HG02870 (cell line): ENCODE results near the gene TPD52L2.
"Not testable (repeated sequence)": the region's sequence is repeated elsewhere in the genome, so short reads cannot be mapped to it uniquely, and the experiment has no call there.

Experiments
- ATAC-seq: cut with Tn5 transposase; IDR thresholded peaks from one replicate; pipeline ENCODE4 v1.9.1; 2021; ENCODE audit warnings: mild to moderate bottlenecking, moderate library complexity; ENCODE audit not compliant: unreplicated experiment

TPD52L2 gene

DNA sequence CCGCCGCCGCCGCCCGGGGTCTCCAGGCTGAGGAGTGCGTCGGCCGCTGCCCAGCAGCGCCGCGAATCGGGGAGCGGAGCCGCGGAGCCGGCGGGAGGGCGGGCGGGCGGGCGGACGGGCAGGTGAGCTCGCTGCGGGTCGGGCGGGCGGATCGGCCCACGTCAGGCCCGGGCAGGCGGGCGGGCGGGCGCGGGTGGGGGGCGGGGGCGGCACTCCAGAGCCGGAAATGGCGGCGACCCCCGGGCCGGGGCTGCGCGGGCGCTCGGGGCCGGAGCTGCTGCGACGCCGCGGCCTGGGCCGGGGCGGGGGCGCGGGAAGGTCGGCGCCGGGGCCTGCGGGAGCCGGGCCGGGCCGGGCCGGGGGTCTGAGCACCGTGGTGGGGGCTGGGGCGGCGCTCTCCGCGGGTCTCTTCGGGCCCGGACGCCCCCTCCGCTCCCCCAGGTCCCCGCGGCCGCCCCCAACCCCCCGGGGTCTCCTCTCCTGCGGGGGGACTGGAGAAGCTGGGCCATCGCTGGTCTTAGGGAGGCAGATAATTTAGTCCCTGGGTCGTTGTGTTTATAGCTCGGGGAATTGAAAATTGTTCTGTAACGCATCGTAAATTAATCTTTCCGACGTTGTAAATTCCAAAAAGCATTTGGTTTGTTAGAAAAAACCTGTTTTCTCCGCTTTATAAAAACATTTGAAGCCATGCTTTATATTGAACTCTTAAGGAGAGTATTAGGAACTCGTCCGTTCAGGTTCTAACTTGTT lies 30.3 kb downstream of the TPD52L2 start:
- no peak for ATAC-seq

DNA sequence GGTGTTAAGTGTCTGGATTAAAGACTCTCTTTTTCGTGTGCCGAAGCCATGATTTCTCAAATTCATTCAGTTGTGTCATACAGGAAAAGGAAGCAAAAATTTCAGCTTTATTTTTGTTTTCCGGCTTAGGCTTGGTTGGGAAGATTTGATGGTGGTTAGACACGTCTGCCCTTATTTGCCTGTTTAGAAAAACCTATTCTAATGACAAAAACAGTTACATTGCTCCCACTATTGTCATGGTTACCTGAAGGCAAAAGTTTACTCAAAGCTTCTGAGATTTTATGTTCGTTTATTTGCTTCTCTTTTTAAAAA lies 30.8 kb downstream of the TPD52L2 start:
- no peak for ATAC-seq

- ATAC-seq, result no peak
Observed at GRCh38 chr20:63896264-63897105, 31.4 kb downstream of the TPD52L2 start.

- no peak for ATAC-seq
Observed at GRCh38 chr20:63897978-63898561, 33.0 kb downstream of the TPD52L2 start.

- ATAC-seq, result no peak
Observed at GRCh38 chr20:63898882-63899558, 34.0 kb downstream of the TPD52L2 start.

DNA sequence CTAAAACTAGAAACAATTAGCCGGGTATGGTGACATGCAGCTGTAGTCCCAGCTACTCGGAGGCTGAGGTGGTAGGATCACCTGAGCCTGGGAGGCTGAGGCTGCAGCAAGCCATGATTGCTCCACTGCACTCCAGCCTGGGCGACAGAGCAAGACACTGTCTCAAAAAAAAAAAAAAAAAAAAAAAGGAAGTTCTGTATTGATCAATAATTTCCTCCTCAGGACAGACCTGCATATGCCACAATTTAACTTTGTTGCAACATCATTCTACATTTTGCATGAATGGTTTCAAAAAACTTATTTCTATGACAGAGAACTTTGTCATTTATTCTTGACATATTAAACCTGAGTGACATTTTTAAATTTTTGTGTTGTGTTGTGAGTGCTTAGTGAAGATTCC lies 35.3 kb downstream of the TPD52L2 start:
- ATAC-seq, result no peak

- ATAC-seq, result no peak
Observed at GRCh38 chr20:63903796-63904561, 38.9 kb downstream of the TPD52L2 start.

DNA sequence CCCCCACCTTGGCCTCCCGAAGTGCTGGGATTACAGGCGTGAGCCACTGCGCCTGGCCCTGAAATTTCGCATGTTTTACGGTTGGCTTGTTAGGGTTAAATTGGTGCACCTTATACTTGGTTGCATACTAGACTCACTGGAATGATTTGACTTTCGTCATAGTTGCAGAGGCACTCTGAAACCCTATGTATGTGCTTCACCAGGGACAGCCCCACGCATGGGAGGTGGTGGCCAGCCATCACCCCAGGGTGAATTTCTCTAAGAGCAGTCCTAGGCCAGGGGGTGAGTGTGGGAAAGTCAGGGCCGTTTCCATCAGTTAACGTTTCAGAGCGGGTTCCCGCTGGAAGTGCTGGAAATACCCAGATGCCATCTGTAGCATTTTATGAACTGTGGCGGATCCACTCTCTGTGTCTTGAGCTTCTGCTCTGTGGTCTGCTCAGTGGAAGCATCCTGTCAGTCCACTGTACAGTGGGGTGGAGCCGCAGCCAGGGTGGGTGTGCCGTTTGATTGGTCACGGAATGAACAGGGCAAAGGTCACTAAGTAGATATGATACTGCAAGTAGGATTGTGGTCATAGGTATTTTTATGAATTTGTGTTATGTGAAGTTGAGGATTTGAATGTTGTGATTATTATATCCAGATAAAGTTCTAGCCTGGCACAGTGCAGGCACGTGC lies 43.1 kb downstream of the TPD52L2 start:
- no peak for ATAC-seq

- ATAC-seq, result no peak
Observed at GRCh38 chr20:63911176-63911575, 46.1 kb downstream of the TPD52L2 start.

- no peak for ATAC-seq
Observed at GRCh38 chr20:63913768-63914167, 48.7 kb downstream of the TPD52L2 start.

DNA sequence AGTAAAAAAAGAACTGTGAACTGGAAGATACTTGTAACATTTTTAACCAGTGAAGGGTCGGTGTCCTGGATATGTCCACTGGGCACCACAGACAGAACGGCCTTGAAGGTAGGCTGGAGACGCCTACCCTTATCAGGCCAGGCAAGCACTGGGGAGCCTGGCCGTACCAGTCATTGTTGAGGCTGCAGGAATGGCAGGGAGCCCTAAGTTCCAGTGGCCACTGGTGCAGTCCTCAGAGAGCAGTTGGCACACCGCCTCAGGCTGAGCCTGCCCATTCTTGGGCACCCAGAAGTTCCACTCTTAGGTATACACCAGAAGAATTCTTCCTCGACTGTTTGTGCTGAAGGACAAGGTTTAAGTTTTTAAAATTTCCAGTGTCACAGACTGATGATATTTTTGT lies 50.4 kb downstream of the TPD52L2 start:
- ATAC-seq, result no peak

DNA sequence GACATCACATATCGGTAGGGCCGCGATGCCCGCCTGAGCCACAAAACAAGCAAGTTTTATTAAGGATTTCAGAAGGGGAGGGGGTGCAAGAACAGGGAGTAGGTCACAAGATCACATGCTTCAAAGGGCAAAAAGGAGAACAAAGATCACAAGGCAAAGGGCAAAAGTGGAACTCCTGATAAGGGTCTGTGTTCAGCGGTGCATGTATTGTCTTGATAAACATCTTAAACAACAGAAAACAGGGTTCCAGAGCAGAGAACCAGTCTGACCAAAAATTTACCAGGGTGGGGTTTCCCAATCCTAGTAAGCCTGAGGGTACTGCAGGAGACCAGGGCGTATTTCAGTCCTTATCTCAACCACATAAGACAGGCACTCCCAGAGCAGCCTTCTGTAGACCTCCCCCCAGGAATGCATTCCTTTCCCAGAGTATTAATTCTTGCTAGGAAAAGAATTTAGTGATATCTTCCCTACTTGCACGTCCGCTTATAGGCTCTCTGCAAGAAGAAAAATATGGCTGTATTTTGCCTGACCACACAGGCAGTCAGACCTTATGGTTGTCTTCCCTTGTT lies 51.4 kb downstream of the TPD52L2 start:
- ATAC-seq, result not testable (repeated sequence)

DNA sequence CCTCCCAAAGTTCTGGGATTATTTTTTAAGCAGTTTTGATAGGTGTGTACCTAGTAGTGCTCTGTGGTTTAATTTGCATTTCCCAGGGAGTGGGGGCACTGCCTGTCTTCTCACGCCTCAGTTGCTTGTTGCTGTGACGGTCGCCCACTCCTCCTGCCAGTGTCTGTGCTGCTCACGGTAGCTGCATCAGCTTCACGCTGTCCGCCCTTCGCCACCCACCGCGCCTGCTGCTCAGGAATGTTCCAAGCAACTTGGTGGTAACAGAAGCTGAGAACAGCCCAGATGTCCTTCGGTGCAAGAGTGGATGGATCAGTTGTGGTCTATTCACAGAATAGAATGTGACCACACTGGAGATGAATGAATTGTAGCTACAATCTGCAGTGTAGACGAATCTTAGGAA lies 52.7 kb downstream of the TPD52L2 start:
- ATAC-seq, result no peak

DNA sequence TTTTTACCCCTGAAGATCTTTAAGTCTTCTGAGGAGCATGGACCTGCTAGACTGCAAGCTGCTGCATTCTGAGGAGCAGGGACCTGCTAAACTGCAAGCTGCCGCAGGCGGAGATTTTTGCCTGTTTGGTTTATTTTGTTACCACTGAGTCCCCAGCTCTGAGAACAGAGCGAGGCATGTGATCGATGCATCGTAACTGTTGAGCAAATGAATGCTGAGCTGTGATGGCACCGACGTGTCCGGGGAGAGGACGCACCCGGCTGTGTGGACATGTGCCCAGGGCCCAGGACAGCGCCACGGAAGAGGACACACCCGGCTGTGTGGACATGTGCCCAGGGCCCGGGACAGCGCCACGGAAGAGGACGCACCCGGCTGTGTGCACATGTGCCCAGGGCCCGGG lies 54.1 kb downstream of the TPD52L2 start:
- ATAC-seq, result no peak

- ATAC-seq, result no peak
Observed at GRCh38 chr20:63920226-63920625, 55.2 kb downstream of the TPD52L2 start.

GRCh38 chr20:63923651-63924050 lies 58.6 kb downstream of the TPD52L2 start:
- no peak for ATAC-seq

DNA sequence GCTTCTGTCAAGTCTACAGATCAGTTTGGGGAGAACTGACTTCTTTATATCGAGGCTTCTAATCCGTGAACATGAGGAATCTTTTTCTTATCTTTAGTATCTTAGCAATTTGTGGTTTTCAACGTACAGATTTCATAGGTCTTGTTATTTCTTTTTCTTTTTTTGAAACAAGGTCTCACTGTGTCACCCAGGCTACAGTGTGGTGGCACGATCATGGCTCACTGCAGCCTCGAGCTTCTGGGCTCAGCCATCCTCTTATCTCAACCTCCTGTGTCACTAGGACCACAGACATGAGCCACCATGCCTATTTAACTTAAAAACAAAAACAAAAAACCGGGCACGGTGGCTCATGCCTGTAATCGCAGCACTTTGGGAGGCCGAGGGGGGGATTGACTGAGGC lies 59.2 kb downstream of the TPD52L2 start:
- no peak for ATAC-seq

DNA sequence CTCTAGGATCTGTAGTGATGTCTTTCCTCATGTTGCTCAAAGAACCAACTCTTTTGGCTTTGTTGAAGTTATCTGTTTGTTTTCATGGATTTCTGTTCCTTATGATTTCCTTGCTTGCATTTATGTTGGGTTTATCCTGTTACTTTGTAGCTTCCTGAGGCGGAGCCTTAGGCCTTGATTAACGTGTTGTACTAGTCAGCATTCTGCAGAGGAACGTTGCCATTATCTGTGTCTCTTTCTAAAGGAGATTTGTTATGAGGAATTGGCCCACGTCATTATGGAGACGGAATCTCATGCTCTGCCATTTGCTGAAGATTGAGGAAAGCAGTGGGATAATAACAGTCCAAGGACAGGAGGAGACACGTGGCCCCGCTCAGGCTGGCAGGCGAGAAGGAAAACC lies 61.2 kb downstream of the TPD52L2 start:
- no peak for ATAC-seq

DNA sequence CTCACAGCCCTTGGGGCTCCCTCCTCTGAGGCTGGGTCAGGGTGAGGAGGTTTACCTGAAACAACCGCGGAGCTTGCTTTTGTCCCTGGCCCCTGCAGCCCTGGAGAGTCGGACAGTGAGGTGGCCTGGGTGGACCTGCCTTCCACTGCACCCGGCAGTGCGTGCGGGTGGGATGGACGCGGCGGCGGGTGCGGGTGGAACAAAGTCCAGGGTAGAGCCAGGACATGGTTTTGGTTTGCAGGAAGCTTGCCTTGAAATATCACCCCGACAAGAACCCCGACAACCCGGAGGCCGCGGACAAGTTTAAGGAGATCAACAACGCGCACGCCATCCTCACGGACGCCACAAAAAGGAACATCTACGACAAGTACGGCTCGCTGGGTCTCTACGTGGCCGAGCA lies 64.0 kb downstream of the TPD52L2 start:
- no peak for ATAC-seq

DNA sequence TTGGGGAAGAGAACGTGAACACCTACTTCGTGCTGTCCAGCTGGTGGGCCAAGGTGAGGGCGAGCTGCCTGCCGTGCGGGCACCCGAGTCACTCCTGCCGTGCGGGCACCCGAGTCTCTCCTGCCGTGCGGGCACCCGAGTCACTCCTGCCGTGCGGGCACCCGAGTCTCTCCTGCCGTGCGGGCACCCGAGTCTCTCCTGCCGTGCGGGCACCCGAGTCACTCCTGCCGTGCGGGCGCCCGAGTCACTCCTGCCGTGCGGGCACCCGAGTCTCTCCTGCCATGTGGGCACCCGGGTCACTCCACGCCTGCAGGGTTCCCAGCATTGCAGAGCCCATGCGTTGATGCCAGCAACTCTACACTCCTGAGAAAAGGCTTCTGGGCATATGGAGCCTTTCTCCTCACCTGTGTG lies 64.4 kb downstream of the TPD52L2 start:
- not testable (repeated sequence) for ATAC-seq
